ENCODE data around the gene KCTD8. TPM values are rescaled to one million over a fixed set of nuclear protein-coding genes. Genes with fewer than 3 reads are reported as not detected.

KCTD8 gene
- total RNA-seq, 1 donor from 2014 or later, result 7.1 TPM

DNA sequence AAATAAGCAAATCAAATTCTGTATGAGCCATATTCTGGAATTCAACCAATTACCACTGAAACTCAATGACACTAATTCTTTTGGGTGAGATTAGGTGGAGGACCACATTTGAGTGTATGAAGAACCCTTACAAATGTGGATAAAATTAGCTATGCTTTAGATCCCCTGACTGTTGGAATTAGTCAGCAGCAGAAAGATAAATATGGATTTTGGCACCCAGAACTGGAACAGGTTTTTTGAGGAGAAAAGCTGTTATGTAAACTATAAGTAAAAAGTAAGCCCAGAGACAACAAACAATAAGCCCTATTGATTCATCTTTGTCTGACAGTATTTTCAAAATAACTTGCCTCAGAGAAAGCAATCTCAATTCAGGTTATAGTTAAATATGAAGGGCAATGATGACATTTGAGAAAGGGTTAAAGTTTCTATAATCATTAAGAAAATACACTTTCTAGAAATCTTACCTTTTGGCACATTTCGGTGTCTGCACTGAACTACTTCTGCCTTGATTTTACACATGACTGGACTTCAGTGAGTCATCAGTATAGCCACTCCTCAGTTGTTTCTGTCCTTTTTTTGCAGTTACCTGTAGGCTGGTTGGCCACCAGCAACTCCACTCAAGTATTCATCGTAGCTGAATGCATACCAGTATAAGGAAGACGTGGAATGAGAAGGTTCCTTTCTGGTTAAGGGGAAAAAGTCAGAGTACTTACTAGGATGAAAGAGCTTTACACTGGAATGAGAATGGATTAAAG, 80.0 kb downstream of the KCTD8 start:
- no peak for DNase-seq (ENCODE audit: low spot score in 2 of 2, unreplicated experiment in 2 of 2)
- H3K36me3 Mint-ChIP-seq, result no peaks in the 10 kb centered on the region
- TF ChIP-seq, protein P1, sequence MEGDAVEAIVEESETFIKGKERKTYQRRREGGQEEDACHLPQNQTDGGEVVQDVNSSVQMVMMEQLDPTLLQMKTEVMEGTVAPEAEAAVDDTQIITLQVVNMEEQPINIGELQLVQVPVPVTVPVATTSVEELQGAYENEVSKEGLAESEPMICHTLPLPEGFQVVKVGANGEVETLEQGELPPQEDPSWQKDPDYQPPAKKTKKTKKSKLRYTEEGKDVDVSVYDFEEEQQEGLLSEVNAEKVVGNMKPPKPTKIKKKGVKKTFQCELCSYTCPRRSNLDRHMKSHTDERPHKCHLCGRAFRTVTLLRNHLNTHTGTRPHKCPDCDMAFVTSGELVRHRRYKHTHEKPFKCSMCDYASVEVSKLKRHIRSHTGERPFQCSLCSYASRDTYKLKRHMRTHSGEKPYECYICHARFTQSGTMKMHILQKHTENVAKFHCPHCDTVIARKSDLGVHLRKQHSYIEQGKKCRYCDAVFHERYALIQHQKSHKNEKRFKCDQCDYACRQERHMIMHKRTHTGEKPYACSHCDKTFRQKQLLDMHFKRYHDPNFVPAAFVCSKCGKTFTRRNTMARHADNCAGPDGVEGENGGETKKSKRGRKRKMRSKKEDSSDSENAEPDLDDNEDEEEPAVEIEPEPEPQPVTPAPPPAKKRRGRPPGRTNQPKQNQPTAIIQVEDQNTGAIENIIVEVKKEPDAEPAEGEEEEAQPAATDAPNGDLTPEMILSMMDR (IDR thresholded peaks at IDR 0.05; ENCODE audit: unreplicated experiment), result no peak

DNA sequence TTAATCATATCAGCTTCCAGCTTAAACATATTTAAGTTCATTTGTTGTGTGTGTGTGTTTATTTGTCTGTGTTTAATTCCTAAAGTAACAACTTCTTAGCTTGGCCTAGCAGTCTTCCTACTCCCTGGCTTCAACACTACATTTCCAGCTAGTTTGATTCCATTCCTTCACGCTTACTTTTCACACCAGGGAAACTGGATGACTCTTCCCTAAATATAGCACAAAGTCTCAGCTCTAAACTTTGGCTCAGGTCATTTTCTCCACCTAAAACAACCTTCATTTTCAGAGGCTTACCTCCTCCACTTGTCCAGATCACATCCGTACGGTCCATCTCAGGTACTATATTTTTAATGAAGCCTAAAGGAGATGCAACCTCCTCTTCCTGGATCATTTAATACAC, 94.4 kb downstream of the KCTD8 start:
- no peak for DNase-seq (ENCODE audit: low spot score in 2 of 2, unreplicated experiment in 2 of 2)
- no peaks in the 10 kb centered on the region for H3K9me3 Mint-ChIP-seq
- no peak overlapping the region for H3K4me3 Mint-ChIP-seq
- no peaks in the 10 kb centered on the region for H3K36me3 Mint-ChIP-seq
- no peaks in the 10 kb centered on the region for H3K27me3 Mint-ChIP-seq (ENCODE audit: low read depth)
- TF ChIP-seq, protein P1 (IDR thresholded peaks at IDR 0.05; ENCODE audit: unreplicated experiment), result no peak
- no peaks in the 10 kb centered on the region for H3K4me1 Mint-ChIP-seq
- no peak overlapping the region for H3K27ac Mint-ChIP-seq

More for the DNA sequence above, 80.0 kb downstream of the KCTD8 start:
- H3K27me3 Mint-ChIP-seq (ENCODE audit: low read depth), result no peaks in the 10 kb centered on the region
- no peak overlapping the region for H3K4me3 Mint-ChIP-seq
- H3K4me1 Mint-ChIP-seq, result no peaks in the 10 kb centered on the region
- H3K9me3 Mint-ChIP-seq, result peaks cover 4% of the 10 kb centered on the region
- H3K27ac Mint-ChIP-seq, result no peak overlapping the region

DNA sequence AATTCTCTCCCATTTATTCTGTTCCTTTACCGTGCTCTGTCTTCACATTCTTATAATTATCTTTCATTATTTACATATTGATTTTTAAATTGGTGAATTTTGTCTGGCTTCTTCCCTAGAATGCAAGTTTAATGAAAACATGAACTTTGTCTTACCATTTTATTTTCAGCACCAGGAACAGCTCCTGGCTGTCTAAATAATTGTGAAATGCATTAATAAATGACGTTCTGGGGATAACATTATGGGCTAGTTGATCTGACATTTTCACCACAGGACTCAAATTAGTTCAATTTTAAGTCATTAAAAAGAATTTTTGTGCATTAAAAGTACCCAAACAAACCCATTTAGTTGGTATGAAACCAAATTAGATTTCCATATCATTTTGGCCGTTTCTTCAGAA, 97.5 kb downstream of the KCTD8 start:
- Mint-ChIP-seq H3K4me1 (no peaks in the 10 kb centered on the region), H3K9me3 (no peaks in the 10 kb centered on the region), H3K4me3 (no peak overlapping the region), H3K27ac (no peak overlapping the region), H3K36me3 (no peaks in the 10 kb centered on the region), H3K27me3 (ENCODE audit: low read depth) (no peaks in the 10 kb centered on the region)
- TF ChIP-seq, protein P1 (IDR thresholded peaks at IDR 0.05; ENCODE audit: unreplicated experiment), result no peak
- no peak for DNase-seq (ENCODE audit: low spot score in 2 of 2, unreplicated experiment in 2 of 2)

DNA sequence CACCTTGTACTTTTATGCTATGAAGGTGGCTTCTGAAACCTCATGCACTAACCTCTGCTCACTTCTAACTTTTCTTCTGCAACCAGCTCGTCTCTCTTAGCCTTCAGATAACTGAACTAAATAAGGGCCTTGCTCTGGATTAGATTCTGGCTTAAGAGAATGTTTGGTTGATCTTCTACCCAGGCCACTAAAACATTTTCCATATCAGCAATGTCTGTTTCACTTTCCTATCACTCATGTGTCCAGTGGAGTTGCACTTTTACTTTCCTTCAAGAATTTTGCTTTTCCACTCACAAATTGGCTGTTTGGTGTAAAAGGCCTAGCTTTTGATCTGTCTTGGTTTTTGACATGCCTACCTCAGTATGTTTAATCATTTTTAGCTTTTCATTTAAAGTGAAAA, 105.8 kb downstream of the KCTD8 start:
- Mint-ChIP-seq H3K9me3 (no peaks in the 10 kb centered on the region), H3K27me3 (ENCODE audit: low read depth) (no peaks in the 10 kb centered on the region), H3K36me3 (no peaks in the 10 kb centered on the region), H3K4me1 (no peaks in the 10 kb centered on the region), H3K27ac (no peak overlapping the region), H3K4me3 (no peak overlapping the region)
- TF ChIP-seq, protein P1 (IDR thresholded peaks at IDR 0.05; ENCODE audit: unreplicated experiment), result no peak
- no peak for DNase-seq (ENCODE audit: low spot score in 2 of 2, unreplicated experiment in 2 of 2)

DNA sequence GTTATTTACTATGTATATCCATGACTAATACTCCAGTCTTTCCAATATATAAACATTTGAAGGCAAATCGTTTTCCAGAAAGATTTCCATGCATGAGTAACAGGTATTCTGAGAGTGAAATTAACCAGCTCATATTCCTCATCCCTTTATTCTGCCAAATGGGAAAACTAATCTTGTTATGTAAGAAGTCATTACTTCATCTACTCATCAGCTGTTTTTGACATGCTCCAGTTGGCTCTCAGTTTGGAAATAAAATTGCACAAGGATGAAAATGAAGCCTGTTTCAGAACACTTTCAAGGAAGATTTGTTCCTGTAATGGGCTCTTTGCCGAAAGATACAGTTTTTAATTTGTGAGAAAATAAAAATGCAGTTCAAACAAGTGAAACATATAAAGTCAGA, 121.9 kb downstream of the KCTD8 start:
- TF ChIP-seq, protein P1 (IDR thresholded peaks at IDR 0.05; ENCODE audit: unreplicated experiment), result no peak
- no peak overlapping the region for H3K4me3 Mint-ChIP-seq
- H3K36me3 Mint-ChIP-seq, result no peaks in the 10 kb centered on the region
- peaks cover 3% of the 10 kb centered on the region for H3K9me3 Mint-ChIP-seq
- H3K27me3 Mint-ChIP-seq (ENCODE audit: low read depth), result no peaks in the 10 kb centered on the region
- no peak overlapping the region for H3K27ac Mint-ChIP-seq
- peaks cover 2% of the 10 kb centered on the region for H3K4me1 Mint-ChIP-seq
- no peak for DNase-seq (ENCODE audit: low spot score in 2 of 2, unreplicated experiment in 2 of 2)

All from mesothelial cell of epicardium (in vitro differentiated cells).